HUES64 (cell line): Measurements from ENCODE around the gene SELENOF.
A peak's percentile ranks its signal among the peaks of the same experiment; 100 is the strongest.
"Not testable (repeated sequence)": the region's sequence is repeated elsewhere in the genome, so short reads cannot be mapped to it uniquely, and the experiment has no call there.

Experiments
- H3K27ac ChIP-seq: 2 replicates; pipeline ENCODE4 v1.7.0; 2013; ENCODE audit warnings: low read depth, low read length, inconsistent platforms
- H3K27me3 ChIP-seq: 2 replicates; pipeline ENCODE4 v1.6.1; 2013; ENCODE audit warnings: mild to moderate bottlenecking, low read length; ENCODE audit not compliant: insufficient read depth
- H3K36me3 ChIP-seq: 2 replicates; pipeline ENCODE4 v1.6.1; 2013; ENCODE audit warnings: mild to moderate bottlenecking, low read length; ENCODE audit not compliant: insufficient read depth
- H3K4me1 ChIP-seq: 2 replicates; pipeline ENCODE4 v1.6.1; 2013; ENCODE audit warnings: mild to moderate bottlenecking, low read length, moderate library complexity; ENCODE audit not compliant: insufficient read depth
- H3K4me3 ChIP-seq: 2 replicates; pipeline ENCODE4 v1.5.1; 2013; ENCODE audit warnings: mild to moderate bottlenecking, low read length, moderate library complexity
- H3K9ac ChIP-seq: 2 replicates; pipeline ENCODE4 v1.6.1; 2013; ENCODE audit warnings: mild to moderate bottlenecking, low read depth, low read length
- H3K9me3 ChIP-seq: 2 replicates; pipeline ENCODE4 v1.6.1; 2013; ENCODE audit warnings: low read depth, low read length; ENCODE audit not compliant: insufficient read depth
- WGBS: fragments of 150-250, 120-280 bp; methylation state at CpG from one replicate; pipeline ENCODE4 v1.1.7; 2013; ENCODE audit warnings: missing lambda C conversion rate; 5-methylcytosine and 5-hydroxymethylcytosine counted together

Gene SELENOF

GRCh38 chr1:86916752-86917151 is 2.8 kb upstream of the SELENOF start:
- Histone ChIP-seq H3K27ac (no peak overlapping the region), H3K4me3 (peak overlapping the region; percentile 86), H3K4me1 (peaks cover 18% of the 10 kb centered on the region), H3K36me3 (peaks cover 4% of the 10 kb centered on the region; the same call in 1 of the 2 replicates), H3K9ac (no peak overlapping the region), H3K9me3 (peaks cover 4% of the 10 kb centered on the region; the same call in 1 of the 2 replicates), H3K27me3 (no peaks in the 10 kb centered on the region)
- no CpG with 5 or more reads among the region's 1 CpG for whole genome bisulfite sequencing

- 3% methylated on average over 14 of the region's 14 CpGs for WGBS
- peaks cover 18% of the 10 kb centered on the region for H3K4me1 ChIP-seq
- no peaks in the 10 kb centered on the region for H3K9me3 ChIP-seq
- peak overlapping the region; percentile 86 for H3K4me3 ChIP-seq
- peak overlapping the region; percentile 82 for H3K9ac ChIP-seq
- peaks cover 1% of the 10 kb centered on the region; the same call in 1 of the 2 replicates for H3K36me3 ChIP-seq
- H3K27me3 ChIP-seq, result no peaks in the 10 kb centered on the region
- no peak overlapping the region for H3K27ac ChIP-seq
These were observed 1.9 kb upstream of the SELENOF start for GRCh38 chr1:86915737-86916235.

- Histone ChIP-seq H3K36me3 (peaks cover 5% of the 10 kb centered on the region; the same call in 1 of the 2 replicates), H3K27ac (peak overlapping the region; percentile 85), H3K9ac (peak overlapping the region; percentile 82), H3K4me3 (peak overlapping the region; percentile 86), H3K9me3 (no peaks in the 10 kb centered on the region), H3K27me3 (no peaks in the 10 kb centered on the region), H3K4me1 (peaks cover 18% of the 10 kb centered on the region)
- under 1% methylated on average over 43 of the region's 43 CpGs for WGBS
These were observed 1.2 kb upstream of the SELENOF start for GRCh38 chr1:86914998-86915736.

GRCh38 chr1:86914601-86914997 is 673 bp upstream of the SELENOF start, which contains the start of gene HS2ST1:
HS2ST1 (plus strand) TSS chr1:86914635.
- Histone ChIP-seq H3K27ac (peak within 1 kb of the TSS; percentile 88), H3K4me1 (peaks cover 18% of the 10 kb centered on the region), H3K9ac (peak within 1 kb of the TSS; percentile 96), H3K36me3 (peaks cover 9% of the 10 kb centered on the region; the same call in 1 of the 2 replicates), H3K27me3 (no peaks in the 10 kb centered on the region), H3K9me3 (no peaks in the 10 kb centered on the region), H3K4me3 (peak within 1 kb of the TSS; percentile 91)
- whole genome bisulfite sequencing, result under 1% methylated on average over 44 of the region's 45 CpGs

GRCh38 chr1:86913399-86913895 is 479 bp downstream of the SELENOF start:
- peaks cover 18% of the 10 kb centered on the region for H3K4me1 ChIP-seq
- H3K36me3 ChIP-seq, result peaks cover 16% of the 10 kb centered on the region; the same call in 1 of the 2 replicates
- under 1% methylated on average over 16 of the region's 17 CpGs for WGBS
- H3K27ac ChIP-seq, result peak overlapping the region; percentile 88
- peak overlapping the region; percentile 91 for H3K4me3 ChIP-seq
- H3K9me3 ChIP-seq, result no peaks in the 10 kb centered on the region
- H3K27me3 ChIP-seq, result no peaks in the 10 kb centered on the region
- H3K9ac ChIP-seq, result peak overlapping the region; percentile 96

GRCh38 chr1:86912281-86912900 is 1.5 kb downstream of the SELENOF start:
- peaks cover 21% of the 10 kb centered on the region for H3K36me3 ChIP-seq
- H3K9ac ChIP-seq, result peak overlapping the region; percentile 96; the same call in 1 of the 2 replicates
- no peaks in the 10 kb centered on the region for H3K27me3 ChIP-seq
- no peak overlapping the region for H3K27ac ChIP-seq
- H3K4me1 ChIP-seq, result peaks cover 18% of the 10 kb centered on the region
- 75% methylated on average over 6 of the region's 6 CpGs for WGBS
- no peaks in the 10 kb centered on the region for H3K9me3 ChIP-seq
- H3K4me3 ChIP-seq, result peak overlapping the region; percentile 91

- no peaks in the 10 kb centered on the region for H3K27me3 ChIP-seq
- H3K36me3 ChIP-seq, result peaks cover 49% of the 10 kb centered on the region
- no peaks in the 10 kb centered on the region for H3K4me1 ChIP-seq
- H3K9ac ChIP-seq, result no peak overlapping the region
- WGBS, result 95% methylated on average over 2 of the region's 2 CpGs
- 0 out of 2 replicates have a peak, but pooled peaks cover 3% of the 10 kb centered on the region for H3K9me3 ChIP-seq
- no peak overlapping the region for H3K27ac ChIP-seq
- H3K4me3 ChIP-seq, result no peak overlapping the region
These were observed 7.5 kb downstream of the SELENOF start for GRCh38 chr1:86906419-86906818.

- H3K36me3 ChIP-seq, result peaks cover 54% of the 10 kb centered on the region
- WGBS, result no CpG with 5 or more reads among the region's 1 CpG
These were observed 8.1 kb downstream of the SELENOF start for GRCh38 chr1:86905875-86906274.

GRCh38 chr1:86899401-86899800 is 14.5 kb downstream of the SELENOF start:
- WGBS, result 94% methylated on average over 23 of the region's 33 CpGs
- H3K36me3 ChIP-seq, result peaks cover 54% of the 10 kb centered on the region

More at GRCh38 chr1:86905875-86906274, 8.1 kb downstream of the SELENOF start:
- H3K9ac ChIP-seq, result no peak overlapping the region
- H3K27ac ChIP-seq, result no peak overlapping the region
- H3K4me1 ChIP-seq, result no peaks in the 10 kb centered on the region
- H3K9me3 ChIP-seq, result 0 out of 2 replicates have a peak, but pooled peaks cover 9% of the 10 kb centered on the region
- H3K27me3 ChIP-seq, result no peaks in the 10 kb centered on the region
- no peak overlapping the region for H3K4me3 ChIP-seq

GRCh38 chr1:86888327-86888726 is 25.6 kb downstream of the SELENOF start:
- WGBS, result 98% methylated on average over 5 of the region's 5 CpGs
- Histone ChIP-seq H3K4me3 (no peak overlapping the region), H3K36me3 (peaks cover 21% of the 10 kb centered on the region; the same call in 1 of the 2 replicates), H3K27me3 (no peaks in the 10 kb centered on the region), H3K9me3 (no peaks in the 10 kb centered on the region), H3K27ac (no peak overlapping the region), H3K9ac (no peak overlapping the region), H3K4me1 (no peaks in the 10 kb centered on the region)

More at GRCh38 chr1:86899401-86899800, 14.5 kb downstream of the SELENOF start:
- H3K27me3 ChIP-seq, H3K9ac ChIP-seq, H3K9me3 ChIP-seq, H3K4me3 ChIP-seq, H3K4me1 ChIP-seq, H3K27ac ChIP-seq: not testable (repeated sequence)
